WI38 (cell line): ENCODE results near the gene MACROD2.

Experiments used
- H3K4me3 ChIP-seq: 2 replicates; pipeline ENCODE4 v1.5.1; 2011; ENCODE audit warnings: low read depth, mild to moderate bottlenecking, control low read depth, low read length
- CTCF ChIP-seq: IDR thresholded peaks from 2 replicates; pipeline ENCODE4 v1.5.1; 2012; ENCODE audit warnings: low read depth, mild to moderate bottlenecking, control low read depth, low read length

The MACROD2 gene

GRCh38 chr20:14062171-14062570, 66.9 kb downstream of the MACROD2 start:
- TF ChIP-seq CTCF = no peak
- H3K4me3 ChIP-seq = no peak overlapping the region

GRCh38 chr20:14062786-14063185, 67.5 kb downstream of the MACROD2 start:
- no peak for TF ChIP-seq CTCF
- H3K4me3 ChIP-seq = no peak overlapping the region

GRCh38 chr20:14064333-14064732, 69.0 kb downstream of the MACROD2 start:
- H3K4me3 ChIP-seq = no peak overlapping the region
- TF ChIP-seq CTCF = no peak

- no peak for TF ChIP-seq CTCF
- H3K4me3 ChIP-seq = no peak overlapping the region
Observed at GRCh38 chr20:14064921-14065320, 69.6 kb downstream of the MACROD2 start.

- no peak for TF ChIP-seq CTCF
- no peak overlapping the region for H3K4me3 ChIP-seq
Observed at GRCh38 chr20:14065774-14066173, 70.5 kb downstream of the MACROD2 start.

GRCh38 chr20:14067603-14068002, 72.3 kb downstream of the MACROD2 start:
- no peak overlapping the region for H3K4me3 ChIP-seq
- TF ChIP-seq CTCF = no peak

GRCh38 chr20:14069796-14070195, 74.5 kb downstream of the MACROD2 start:
- no peak for TF ChIP-seq CTCF
- H3K4me3 ChIP-seq = no peak overlapping the region
